Kidney epithelial cell (primary cell): ENCODE data around the gene FOXC2. TPM values are rescaled to one million over a fixed set of nuclear protein-coding genes. Genes with fewer than 3 reads are reported as not detected.

Source experiments
- DNase-seq: peaks from one replicate; pipeline ENCODE4 v3.0.0-alpha.2; 2010; ENCODE audit warnings: low read depth
- H3K27me3 ChIP-seq: 2 replicates; pipeline ENCODE4 v1.6.0; 2011; ENCODE audit warnings: low read length; ENCODE audit not compliant: control insufficient read depth, insufficient read depth
- H3K36me3 ChIP-seq: 2 replicates; pipeline ENCODE4 v1.5.1; 2011; ENCODE audit warnings: low read length; ENCODE audit not compliant: control insufficient read depth, insufficient read depth
- H3K4me3 ChIP-seq: 2 replicates; pipeline ENCODE4 v1.5.1; 2011; ENCODE audit warnings: low read depth, mild to moderate bottlenecking, control low read depth, low read length
- total RNA-seq: library from RNA; depleted of rRNA; stranded (reverse); fragments of >200 nt; gene quantifications from 2 replicates; pipeline ENCODE4 v1.2.3, GENCODE V29; 2015
- TF ChIP-seq, protein P1 (sequence below): IDR thresholded peaks from 2 replicates; pipeline ENCODE4 v1.5.1; 2011; ENCODE audit warnings: mild to moderate bottlenecking, moderate library complexity, low read length, control low read depth, inconsistent platforms; ENCODE audit not compliant: insufficient read depth, poor library complexity, severe bottlenecking

The FOXC2 gene
- total RNA-seq, 1 donor from 2014 or later, result 12.2 TPM

DNA sequence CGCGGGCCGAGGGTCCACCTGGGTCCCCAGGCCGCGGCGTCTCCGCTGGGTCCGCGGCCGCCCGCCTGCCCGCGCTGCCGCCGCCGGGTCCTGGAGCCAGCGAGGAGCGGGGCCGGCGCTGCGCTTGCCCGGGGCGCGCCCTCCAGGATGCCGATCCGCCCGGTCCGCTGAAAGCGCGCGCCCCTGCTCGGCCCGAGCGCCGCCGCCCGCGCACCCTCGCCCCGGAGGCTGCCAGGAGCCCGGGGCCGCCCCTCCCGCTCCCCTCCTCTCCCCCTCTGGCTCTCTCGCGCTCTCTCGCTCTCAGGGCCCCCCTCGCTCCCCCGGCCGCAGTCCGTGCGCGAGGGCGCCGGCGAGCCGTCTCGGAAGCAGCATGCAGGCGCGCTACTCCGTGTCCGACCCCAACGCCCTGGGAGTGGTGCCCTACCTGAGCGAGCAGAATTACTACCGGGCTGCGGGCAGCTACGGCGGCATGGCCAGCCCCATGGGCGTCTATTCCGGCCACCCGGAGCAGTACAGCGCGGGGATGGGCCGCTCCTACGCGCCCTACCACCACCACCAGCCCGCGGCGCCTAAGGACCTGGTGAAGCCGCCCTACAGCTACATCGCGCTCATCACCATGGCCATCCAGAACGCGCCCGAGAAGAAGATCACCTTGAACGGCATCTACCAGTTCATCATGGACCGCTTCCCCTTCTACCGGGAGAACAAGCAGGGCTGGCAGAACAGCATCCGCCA lies 504 bp downstream of the FOXC2 start:
- H3K36me3 ChIP-seq, result peaks cover 1% of the 10 kb centered on the region
- H3K4me3 ChIP-seq, result peak overlapping the region; percentile 89
- peaks cover 2% of the 10 kb centered on the region for H3K27me3 ChIP-seq
- no peak for DNase-seq
- TF ChIP-seq, protein P1, sequence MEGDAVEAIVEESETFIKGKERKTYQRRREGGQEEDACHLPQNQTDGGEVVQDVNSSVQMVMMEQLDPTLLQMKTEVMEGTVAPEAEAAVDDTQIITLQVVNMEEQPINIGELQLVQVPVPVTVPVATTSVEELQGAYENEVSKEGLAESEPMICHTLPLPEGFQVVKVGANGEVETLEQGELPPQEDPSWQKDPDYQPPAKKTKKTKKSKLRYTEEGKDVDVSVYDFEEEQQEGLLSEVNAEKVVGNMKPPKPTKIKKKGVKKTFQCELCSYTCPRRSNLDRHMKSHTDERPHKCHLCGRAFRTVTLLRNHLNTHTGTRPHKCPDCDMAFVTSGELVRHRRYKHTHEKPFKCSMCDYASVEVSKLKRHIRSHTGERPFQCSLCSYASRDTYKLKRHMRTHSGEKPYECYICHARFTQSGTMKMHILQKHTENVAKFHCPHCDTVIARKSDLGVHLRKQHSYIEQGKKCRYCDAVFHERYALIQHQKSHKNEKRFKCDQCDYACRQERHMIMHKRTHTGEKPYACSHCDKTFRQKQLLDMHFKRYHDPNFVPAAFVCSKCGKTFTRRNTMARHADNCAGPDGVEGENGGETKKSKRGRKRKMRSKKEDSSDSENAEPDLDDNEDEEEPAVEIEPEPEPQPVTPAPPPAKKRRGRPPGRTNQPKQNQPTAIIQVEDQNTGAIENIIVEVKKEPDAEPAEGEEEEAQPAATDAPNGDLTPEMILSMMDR, result no peak

DNA sequence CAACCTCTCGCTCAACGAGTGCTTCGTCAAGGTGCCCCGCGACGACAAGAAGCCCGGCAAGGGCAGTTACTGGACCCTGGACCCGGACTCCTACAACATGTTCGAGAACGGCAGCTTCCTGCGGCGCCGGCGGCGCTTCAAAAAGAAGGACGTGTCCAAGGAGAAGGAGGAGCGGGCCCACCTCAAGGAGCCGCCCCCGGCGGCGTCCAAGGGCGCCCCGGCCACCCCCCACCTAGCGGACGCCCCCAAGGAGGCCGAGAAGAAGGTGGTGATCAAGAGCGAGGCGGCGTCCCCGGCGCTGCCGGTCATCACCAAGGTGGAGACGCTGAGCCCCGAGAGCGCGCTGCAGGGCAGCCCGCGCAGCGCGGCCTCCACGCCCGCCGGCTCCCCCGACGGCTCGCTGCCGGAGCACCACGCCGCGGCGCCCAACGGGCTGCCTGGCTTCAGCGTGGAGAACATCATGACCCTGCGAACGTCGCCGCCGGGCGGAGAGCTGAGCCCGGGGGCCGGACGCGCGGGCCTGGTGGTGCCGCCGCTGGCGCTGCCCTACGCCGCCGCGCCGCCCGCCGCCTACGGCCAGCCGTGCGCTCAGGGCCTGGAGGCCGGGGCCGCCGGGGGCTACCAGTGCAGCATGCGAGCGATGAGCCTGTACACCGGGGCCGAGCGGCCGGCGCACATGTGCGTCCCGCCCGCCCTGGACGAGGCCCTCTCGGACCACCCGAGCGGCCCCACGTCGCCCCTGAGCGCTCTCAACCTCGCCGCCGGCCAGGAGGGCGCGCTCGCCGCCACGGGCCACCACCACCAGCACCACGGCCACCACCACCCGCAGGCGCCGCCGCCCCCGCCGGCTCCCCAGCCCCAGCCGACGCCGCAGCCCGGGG lies 1.3 kb downstream of the FOXC2 start:
- no peak for DNase-seq
- peaks cover 2% of the 10 kb centered on the region for H3K27me3 ChIP-seq

DNA sequence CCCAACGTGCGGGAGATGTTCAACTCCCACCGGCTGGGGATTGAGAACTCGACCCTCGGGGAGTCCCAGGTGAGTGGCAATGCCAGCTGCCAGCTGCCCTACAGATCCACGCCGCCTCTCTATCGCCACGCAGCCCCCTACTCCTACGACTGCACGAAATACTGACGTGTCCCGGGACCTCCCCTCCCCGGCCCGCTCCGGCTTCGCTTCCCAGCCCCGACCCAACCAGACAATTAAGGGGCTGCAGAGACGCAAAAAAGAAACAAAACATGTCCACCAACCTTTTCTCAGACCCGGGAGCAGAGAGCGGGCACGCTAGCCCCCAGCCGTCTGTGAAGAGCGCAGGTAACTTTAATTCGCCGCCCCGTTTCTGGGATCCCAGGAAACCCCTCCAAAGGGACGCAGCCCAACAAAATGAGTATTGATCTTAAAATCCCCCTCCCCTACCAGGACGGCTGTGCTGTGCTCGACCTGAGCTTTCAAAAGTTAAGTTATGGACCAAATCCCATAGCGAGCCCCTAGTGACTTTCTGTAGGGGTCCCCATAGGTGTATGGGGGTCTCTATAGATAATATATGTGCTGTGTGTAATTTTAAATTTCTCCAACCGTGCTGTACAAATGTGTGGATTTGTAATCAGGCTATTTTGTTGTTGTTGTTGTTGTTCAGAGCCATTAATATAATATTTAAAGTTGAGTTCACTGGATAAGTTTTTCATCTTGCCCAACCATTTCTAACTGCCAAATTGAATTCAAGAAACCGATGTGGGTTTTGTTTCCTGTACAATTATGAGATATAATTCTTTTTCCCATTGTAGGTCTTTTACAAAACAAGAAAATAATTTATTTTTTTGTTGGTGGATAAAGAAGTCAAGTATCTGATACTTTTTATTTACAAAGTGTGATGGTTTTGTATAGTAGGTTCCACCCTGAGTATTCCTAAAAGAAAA lies 2.3 kb downstream of the FOXC2 start:
- peak overlapping the region; percentile 89 for H3K4me3 ChIP-seq

More for the DNA sequence above, 1.3 kb downstream of the FOXC2 start:
- TF ChIP-seq, protein P1, result no peak
- Histone ChIP-seq H3K36me3 (peaks cover 1% of the 10 kb centered on the region), H3K4me3 (peak overlapping the region; percentile 89)

DNA sequence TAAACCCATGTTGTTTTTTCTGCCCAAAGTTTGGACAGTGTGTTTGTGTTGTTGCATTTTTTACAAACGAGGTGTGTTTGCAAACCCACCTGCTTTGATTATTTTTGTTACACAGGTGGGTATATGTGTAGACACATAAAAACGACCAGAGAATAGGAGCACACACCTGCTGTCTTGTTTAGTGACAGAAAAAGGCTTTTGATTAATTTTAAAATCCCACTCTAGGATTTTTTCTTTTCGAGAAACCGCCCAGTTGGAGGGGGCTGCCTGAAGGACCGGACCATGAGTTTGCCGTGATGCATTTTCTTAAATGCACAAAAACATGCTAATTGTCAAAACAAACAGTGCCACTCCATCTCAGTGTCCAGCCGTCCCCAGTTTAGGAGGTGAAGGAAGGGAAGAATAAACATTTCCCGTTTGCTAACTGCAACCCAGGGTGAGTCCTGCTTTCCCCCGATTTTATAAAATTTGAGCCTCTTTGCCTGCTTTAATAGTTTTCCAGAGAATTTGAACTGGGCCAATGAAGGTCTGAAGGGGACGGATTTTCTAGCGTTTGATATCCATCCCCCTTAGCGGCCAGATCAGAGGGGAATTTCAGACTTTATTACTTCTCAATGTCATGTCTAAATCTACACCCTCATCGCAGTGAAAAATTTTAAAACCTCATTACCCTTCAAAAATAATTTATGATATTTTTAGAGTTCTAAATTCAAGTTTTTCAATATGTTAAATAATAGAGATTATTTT lies 3.2 kb downstream of the FOXC2 start:
- peaks cover 2% of the 10 kb centered on the region for H3K27me3 ChIP-seq
- TF ChIP-seq, protein P1, result no peak

More for the DNA sequence above, 2.3 kb downstream of the FOXC2 start:
- peaks cover 2% of the 10 kb centered on the region for H3K27me3 ChIP-seq
- DNase-seq, result no peak
- TF ChIP-seq, protein P1, result no peak
- peaks cover 1% of the 10 kb centered on the region for H3K36me3 ChIP-seq

More for the DNA sequence above, 3.2 kb downstream of the FOXC2 start:
- no peak for DNase-seq
- Histone ChIP-seq H3K4me3 (peak overlapping the region; percentile 89), H3K36me3 (peaks cover 1% of the 10 kb centered on the region)
